Thoracic aorta (tissue), 2 donors: ENCODE measurements around the gene MT1HL1. TPM values are rescaled to one million over a fixed set of nuclear protein-coding genes. Genes with fewer than 3 reads are reported as not detected.
"Not testable (repeated sequence)": the region's sequence is repeated elsewhere in the genome, so short reads cannot be mapped to it uniquely, and the experiment has no call there.

ENCODE experiments used
- ATAC-seq: fragments of 150-250 bp; one replicate; pipeline ENCODE4 v1.8.0; 2017; ENCODE audit warnings: low read depth; ENCODE audit not compliant: insufficient number of reproducible peaks, low FRiP score
- DNase-seq: peaks from one replicate; pipeline ENCODE4 v3.0.0-alpha.2; 2020; ENCODE audit warnings: low spot score
- H3K27ac ChIP-seq, 2 donors: fragments of 200-600 bp; sonication (generic); 1 replicate in 1 of 2; 2 replicates in 1 of 2; pipeline ENCODE4 v1.5.1; 2016; ENCODE audit warnings: mild to moderate bottlenecking in 2 of 2, moderate library complexity in 2 of 2
- H3K27me3 ChIP-seq: fragments of 200-600 bp; sonication (generic); replicated peaks from 2 replicates; pipeline ENCODE4 v1.6.0; 2016; ENCODE audit warnings: mild to moderate bottlenecking; ENCODE audit not compliant: insufficient read depth
- H3K36me3 ChIP-seq: fragments of 200-600 bp; sonication (generic); one replicate; pipeline ENCODE4 v1.5.1; 2016
- H3K4me1 ChIP-seq, 2 donors: fragments of 200-600 bp; sonication (generic); 1 replicate in 1 of 2; 2 replicates in 1 of 2; pipeline versions ENCODE4 v1.5.1 to v1.6.0; 2016; ENCODE audit warnings: low read depth in 2 of 2, mild to moderate bottlenecking in 1 of 2; ENCODE audit not compliant: control insufficient read depth in 1 of 2
- H3K4me3 ChIP-seq: fragments of 200-600 bp; sonication (generic); 2 replicates; pipeline ENCODE4 v1.5.1; 2016; ENCODE audit warnings: mild to moderate bottlenecking
- H3K9me3 ChIP-seq: fragments of 200-600 bp; sonication (generic); 2 replicates; pipeline ENCODE4 v1.5.1; 2016
- total RNA-seq, 2 donors: library from RNA; depleted of rRNA; stranded (reverse); fragments of >200 nt; gene quantifications; one replicate each; pipeline versions ENCODE4 v1.1.0 to v1.2.3, GENCODE V29; 2016
- TF ChIP-seq, protein P1 (sequence below): fragments of 200-600 bp; sonication (generic); IDR thresholded peaks from one replicate; pipeline ENCODE4 v1.5.1; 2019; ENCODE audit warnings: antibody characterized with exemption

Gene MT1HL1
- total RNA-seq, 2 donors from 2014 or later, result not detected

- Histone ChIP-seq H3K36me3 (no peaks in the 10 kb centered on the region), H3K9me3 (peaks cover 9% of the 10 kb centered on the region), H3K27me3 (no peaks in the 10 kb centered on the region), H3K4me1 (peaks cover 0 to 10% of the 10 kb centered on the region in 2 donors), H3K27ac (no peak overlapping the region), H3K4me3 (no peak overlapping the region)
- TF ChIP-seq, protein P1, sequence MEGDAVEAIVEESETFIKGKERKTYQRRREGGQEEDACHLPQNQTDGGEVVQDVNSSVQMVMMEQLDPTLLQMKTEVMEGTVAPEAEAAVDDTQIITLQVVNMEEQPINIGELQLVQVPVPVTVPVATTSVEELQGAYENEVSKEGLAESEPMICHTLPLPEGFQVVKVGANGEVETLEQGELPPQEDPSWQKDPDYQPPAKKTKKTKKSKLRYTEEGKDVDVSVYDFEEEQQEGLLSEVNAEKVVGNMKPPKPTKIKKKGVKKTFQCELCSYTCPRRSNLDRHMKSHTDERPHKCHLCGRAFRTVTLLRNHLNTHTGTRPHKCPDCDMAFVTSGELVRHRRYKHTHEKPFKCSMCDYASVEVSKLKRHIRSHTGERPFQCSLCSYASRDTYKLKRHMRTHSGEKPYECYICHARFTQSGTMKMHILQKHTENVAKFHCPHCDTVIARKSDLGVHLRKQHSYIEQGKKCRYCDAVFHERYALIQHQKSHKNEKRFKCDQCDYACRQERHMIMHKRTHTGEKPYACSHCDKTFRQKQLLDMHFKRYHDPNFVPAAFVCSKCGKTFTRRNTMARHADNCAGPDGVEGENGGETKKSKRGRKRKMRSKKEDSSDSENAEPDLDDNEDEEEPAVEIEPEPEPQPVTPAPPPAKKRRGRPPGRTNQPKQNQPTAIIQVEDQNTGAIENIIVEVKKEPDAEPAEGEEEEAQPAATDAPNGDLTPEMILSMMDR, result no peak
- no peak for ATAC-seq
- no peak for DNase-seq
Observed at GRCh38 chr1:236992449-236992848, 11.8 kb downstream of the MT1HL1 start.

DNA sequence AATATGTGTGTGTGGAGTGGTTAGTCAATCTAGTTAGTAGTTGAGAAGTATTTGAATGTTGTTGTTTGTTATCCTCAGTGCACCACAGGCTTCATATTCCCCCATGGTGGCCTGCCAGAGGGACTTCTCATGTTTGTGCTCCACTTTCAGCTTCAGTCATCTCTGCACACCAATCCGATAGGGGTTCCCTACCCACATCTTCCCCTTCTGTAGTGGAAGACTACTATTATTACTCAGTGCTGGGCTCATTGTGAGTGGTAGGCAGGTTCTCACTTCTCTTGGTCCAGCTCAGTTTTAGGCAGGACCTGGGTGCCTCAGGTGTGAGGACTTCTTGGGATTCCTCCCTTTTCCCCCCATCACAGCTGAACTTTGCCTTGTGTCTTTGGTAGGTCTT, 14.2 kb downstream of the MT1HL1 start:
- ATAC-seq (no peak), DNase-seq (no peak)
- Histone ChIP-seq H3K9me3 (peaks cover 9% of the 10 kb centered on the region), H3K36me3 (no peaks in the 10 kb centered on the region), H3K27me3 (no peaks in the 10 kb centered on the region), H3K4me3 (no peak overlapping the region), H3K4me1 (peaks cover 0 to 5% of the 10 kb centered on the region in 2 donors), H3K27ac (no peak overlapping the region)
- TF ChIP-seq, protein P1, result no peak

DNA sequence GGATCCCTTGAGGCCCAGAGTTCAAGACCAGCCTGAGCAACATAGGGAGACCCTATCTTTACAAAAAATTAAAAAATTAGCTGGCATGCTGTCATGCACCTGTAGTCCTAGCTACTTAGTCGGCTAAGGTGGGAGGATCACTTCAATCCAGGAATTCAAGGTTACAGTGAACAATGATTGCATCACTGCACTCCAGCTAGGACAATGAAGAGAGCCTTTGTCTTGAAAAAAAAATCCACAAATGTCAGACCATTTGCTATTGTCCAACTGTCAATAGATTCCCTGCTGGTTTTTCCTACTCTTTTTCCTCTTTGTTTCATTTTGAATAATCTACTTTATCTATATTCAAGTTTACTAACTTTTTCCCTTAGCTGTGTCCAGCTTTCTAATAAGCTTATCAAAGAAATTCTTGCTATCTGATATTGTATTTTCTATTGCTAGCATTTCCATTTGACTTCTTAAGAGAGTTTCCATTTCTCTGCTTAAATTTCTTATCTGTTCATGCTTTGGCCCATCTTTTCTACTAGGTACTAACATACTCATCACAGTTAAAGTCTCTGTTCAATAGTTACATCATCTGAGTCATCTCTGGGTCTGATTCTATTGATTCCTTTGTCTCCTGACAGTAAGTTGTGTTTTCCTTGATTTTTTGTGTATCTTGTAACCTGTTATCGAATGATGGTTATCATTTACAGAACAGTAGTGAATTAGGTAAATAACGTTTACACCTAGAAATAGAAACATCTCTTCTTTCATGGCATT, 14.8 kb downstream of the MT1HL1 start:
- TF ChIP-seq, protein P1, result no peak
- peaks cover 9% of the 10 kb centered on the region for H3K9me3 ChIP-seq
- H3K4me1 ChIP-seq, result peaks cover 0 to 5% of the 10 kb centered on the region in 2 donors
- no peaks in the 10 kb centered on the region for H3K27me3 ChIP-seq
- no peak overlapping the region for H3K27ac ChIP-seq
- ATAC-seq (no peak), DNase-seq (no peak)
- no peaks in the 10 kb centered on the region for H3K36me3 ChIP-seq
- H3K4me3 ChIP-seq, result no peak overlapping the region

DNA sequence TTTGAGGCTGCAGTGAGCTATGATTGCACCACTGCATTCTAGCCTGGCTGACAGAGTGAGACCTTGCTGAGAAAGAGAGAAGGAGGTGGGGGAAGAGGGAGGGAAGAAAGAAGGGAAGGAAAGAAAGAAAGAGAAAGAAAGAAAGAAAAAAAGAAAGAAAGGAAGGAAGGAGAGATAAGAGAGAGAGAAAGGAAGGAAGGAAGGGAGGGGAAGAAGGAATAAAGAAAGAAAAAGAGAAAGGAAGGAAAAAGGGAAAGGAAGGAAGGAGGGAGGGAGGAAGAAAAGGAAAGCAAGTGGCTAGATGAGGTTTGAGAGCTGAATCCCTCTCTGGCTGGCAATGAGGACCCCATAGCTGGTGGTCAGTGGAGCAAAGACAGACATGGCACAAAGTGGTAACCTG, 20.4 kb downstream of the MT1HL1 start:
- no peak for DNase-seq
- Histone ChIP-seq H3K27ac (no peak overlapping the region), H3K9me3 (no peaks in the 10 kb centered on the region), H3K4me1 (peaks cover 3 to 23% of the 10 kb centered on the region in 2 donors), H3K4me3 (no peak overlapping the region), H3K36me3 (no peaks in the 10 kb centered on the region), H3K27me3 (no peaks in the 10 kb centered on the region)
- TF ChIP-seq, protein P1, result no peak
- no peak for ATAC-seq

GRCh38 chr1:236982380-236982779, 21.9 kb downstream of the MT1HL1 start:
- peaks cover 3 to 23% of the 10 kb centered on the region in 2 donors for H3K4me1 ChIP-seq
- ATAC-seq, result no peak

GRCh38 chr1:236981431-236981830, 22.8 kb downstream of the MT1HL1 start:
- not testable (repeated sequence) for H3K27me3 ChIP-seq, H3K9me3 ChIP-seq, ATAC-seq, H3K4me3 ChIP-seq, H3K36me3 ChIP-seq, DNase-seq
- peak overlapping the region in 1 of 2 donors; percentile 76 for H3K27ac ChIP-seq
- peaks cover 3 to 23% of the 10 kb centered on the region in 2 donors for H3K4me1 ChIP-seq

More at GRCh38 chr1:236982380-236982779, 21.9 kb downstream of the MT1HL1 start:
- no peaks in the 10 kb centered on the region for H3K9me3 ChIP-seq
- H3K27me3 ChIP-seq, result no peaks in the 10 kb centered on the region
- no peak overlapping the region for H3K4me3 ChIP-seq
- H3K36me3 ChIP-seq, result no peaks in the 10 kb centered on the region
- H3K27ac ChIP-seq, result no peak overlapping the region
- DNase-seq, result no peak
- TF ChIP-seq, protein P1, result no peak
